HG03571 (cell line): ENCODE results near the gene NFATC2.

Experiments
- ATAC-seq: cut with Tn5 transposase; IDR thresholded peaks from one replicate; pipeline ENCODE4 v1.9.1; 2021; ENCODE audit not compliant: unreplicated experiment

Gene NFATC2

DNA sequence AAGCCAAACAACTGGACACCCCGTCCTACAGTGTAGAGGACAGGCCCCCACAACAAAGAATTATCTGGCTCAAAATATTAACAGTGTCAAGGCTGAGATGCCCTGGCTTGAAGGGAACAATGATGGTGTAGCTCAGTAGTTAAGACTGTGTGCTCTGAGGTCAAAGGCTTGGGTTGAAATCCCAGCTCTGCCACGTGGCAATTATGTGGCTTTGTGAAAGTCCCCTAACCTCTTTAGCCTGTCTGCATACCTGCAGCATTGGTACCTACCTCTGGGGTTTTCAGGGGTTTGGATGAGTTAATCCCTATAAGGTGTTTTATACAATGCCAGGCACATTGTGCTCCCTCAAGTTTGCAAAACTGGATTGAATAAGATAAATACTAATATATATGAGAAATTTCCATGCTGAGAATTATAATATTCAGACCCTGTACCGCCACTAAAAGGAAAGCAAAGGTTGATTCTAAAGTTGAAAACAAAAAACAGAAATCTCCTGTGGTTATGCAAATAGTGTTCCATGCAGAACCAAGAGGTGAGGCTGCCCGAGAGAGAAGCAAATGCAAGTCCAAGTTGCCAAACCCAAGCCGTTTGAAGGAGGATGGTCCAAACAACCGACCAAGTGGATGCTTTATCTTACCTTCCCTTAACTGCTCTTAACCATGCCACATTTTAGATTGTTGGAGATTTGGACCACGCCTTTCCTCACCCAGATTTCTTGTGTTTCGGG lies 199.8 kb downstream of the NFATC2 start:
- no peak for ATAC-seq

DNA sequence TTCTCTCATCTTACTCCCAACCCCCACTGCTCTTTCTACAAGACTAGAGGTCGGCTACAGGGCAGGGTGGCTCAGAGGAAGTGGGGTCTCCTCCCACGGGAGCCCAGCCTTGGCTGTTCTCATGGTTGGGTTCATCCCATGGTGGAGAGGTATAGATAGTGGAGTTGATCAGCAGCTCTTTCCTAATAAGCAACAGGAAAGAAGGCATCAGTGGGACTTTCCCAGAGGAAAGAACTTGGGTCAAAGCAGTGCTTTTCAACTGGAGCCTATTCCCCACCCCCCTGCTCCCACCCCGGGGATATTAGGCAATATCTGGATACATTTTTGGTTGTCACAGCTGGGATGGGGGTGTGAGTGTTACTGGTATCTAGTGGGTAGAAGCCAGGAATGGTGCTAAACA lies 200.9 kb downstream of the NFATC2 start:
- ATAC-seq: no peak

DNA sequence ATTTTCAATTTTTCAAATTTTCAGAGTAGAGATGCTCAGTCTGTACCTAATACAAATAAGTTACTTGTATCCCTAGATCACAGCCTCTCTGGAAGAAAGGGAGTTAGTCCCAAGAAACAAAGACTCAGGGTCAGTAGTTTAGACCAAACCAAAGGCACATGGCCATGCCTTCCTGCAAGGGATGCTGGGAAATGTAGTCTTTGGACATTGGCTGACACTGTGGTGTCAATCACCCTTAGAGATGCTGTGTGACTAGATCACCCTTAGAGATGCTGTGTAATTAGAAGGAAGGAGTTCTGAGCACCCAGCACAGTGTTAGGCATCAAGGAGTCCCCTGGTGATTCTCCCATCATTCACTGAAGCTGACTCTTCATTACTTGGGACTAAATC lies 202.1 kb downstream of the NFATC2 start:
- no peak for ATAC-seq

DNA sequence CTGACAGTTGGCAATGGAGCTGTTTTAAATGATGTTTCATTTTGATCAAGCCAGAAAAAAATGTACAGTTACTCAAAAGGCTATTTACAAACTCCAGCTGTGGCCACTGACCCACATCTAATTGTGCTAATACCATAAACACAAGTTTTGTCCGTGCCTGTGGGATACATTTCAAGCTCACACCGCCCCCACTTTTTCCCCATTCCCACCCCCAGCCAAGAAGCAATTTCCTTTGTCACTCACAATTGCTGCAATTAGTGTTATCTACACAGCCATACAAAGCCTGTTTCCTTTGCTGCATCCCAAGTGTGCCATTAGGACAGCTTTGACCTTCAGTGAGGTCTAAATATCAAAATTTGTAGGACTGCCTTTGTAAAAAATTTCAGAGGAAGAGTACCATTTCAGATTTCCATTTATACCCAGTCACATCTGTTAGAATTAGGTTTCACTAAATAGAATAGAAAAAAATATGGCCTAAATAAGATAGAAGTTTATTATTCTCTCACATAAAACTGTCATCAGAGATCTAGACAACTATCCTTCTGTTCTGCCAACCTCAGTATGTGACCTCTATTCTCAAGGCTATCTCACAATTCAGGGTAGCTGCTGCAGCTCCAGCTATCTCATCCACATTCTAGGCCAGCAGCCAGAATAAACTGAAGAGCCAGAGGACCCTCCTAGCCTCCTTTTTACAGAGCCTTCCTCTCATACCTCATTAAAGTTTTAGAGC lies 202.6 kb downstream of the NFATC2 start:
- no peak for ATAC-seq

DNA sequence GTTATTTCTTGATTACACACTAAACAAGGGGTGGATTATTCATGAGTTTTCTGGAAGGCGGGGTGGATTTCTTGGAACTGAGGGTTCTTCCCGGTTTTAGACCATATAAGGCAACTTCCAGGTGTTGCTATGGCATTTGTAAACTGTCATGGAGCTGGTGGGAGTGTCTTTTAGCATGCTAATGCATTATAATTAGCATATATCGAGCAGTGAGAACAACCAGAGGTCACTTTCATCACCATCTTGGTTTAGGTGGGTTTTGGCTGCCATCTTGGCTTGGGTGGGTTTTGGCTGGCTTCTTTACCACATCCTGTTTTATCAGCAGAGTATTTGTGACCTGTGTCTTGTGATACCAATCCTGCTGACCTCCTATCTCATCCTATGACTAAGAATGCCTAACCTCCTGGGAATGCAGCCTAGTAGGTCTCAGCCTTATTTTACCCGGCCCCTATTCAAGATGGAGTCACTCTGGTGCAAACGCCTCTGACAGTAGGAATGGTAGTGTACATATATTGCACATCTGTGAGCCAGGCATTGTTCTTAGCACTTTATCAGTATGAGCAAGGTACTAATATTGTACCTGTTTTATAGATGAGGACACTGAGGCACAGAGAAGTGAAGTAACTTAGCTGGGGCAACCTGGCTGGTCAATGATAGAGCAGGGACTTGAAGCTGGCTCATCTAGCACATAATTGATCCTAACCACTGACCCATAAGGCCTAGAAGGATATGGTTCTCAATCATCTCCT lies 203.7 kb downstream of the NFATC2 start:
- ATAC-seq: no peak

DNA sequence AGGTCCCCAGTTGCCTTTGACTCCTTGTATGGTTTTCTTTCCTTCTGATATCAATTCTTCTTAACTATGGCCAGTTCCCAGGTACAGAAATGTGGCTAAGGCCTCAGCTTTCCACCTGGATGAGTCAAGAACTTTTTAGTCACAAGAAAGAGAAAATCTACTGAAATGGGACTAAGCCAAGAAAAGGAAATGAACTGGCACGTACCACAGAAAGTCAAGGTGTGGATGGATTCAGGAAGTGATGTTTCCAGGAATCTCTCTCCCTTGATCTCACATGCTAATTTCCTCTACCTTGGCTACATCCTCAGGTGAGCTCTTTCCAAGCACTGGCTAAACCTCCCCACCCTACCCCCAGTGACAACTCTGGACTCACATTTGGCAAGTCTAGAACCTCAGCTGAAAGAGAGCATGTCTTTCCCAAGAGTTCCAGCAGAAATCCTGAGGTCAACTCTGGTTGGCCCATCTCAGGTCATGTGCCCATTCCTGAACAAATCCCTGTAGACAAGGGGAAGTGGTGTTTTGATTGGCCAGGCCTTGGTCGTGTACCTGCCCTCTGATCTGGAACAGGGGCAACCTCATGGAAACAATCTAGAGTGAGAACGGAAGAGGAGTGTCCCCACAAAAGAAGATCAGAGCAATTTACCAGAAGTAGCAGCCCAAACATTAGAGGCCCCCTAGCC lies 205.3 kb downstream of the NFATC2 start:
- ATAC-seq: no peak
